GM21723 (cell line): Measurements from ENCODE around the gene ACOXL.
A peak's percentile ranks its signal among the peaks of the same experiment; 100 is the strongest.
"Not testable (repeated sequence)": the region's sequence is repeated elsewhere in the genome, so short reads cannot be mapped to it uniquely, and the experiment has no call there.

Experiments
- ATAC-seq: cut with Tn5 transposase; IDR thresholded peaks from one replicate; pipeline ENCODE4 v1.9.1; 2021; ENCODE audit warnings: mild to moderate bottlenecking, moderate library complexity; ENCODE audit not compliant: unreplicated experiment

ACOXL gene

DNA sequence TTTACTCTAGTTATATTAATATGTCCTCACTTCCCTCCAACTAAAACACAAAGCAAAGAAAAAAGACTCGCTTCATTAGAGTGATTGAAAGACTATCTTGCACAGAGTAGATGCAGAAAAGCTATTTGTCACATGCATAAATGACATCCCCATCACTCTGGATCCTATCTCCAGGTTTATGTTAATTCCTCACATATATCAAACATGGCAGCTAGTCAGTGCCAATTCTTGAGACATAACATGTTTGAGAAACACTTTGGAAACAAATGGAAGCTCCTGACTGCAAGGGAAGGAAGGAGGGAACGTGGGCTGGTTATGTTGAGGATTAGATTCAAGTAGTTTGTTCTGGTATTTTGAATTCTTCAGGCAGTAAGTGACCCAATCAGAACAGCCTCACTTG lies 298.6 kb downstream of the ACOXL start:
- ATAC-seq: peak; percentile 12

DNA sequence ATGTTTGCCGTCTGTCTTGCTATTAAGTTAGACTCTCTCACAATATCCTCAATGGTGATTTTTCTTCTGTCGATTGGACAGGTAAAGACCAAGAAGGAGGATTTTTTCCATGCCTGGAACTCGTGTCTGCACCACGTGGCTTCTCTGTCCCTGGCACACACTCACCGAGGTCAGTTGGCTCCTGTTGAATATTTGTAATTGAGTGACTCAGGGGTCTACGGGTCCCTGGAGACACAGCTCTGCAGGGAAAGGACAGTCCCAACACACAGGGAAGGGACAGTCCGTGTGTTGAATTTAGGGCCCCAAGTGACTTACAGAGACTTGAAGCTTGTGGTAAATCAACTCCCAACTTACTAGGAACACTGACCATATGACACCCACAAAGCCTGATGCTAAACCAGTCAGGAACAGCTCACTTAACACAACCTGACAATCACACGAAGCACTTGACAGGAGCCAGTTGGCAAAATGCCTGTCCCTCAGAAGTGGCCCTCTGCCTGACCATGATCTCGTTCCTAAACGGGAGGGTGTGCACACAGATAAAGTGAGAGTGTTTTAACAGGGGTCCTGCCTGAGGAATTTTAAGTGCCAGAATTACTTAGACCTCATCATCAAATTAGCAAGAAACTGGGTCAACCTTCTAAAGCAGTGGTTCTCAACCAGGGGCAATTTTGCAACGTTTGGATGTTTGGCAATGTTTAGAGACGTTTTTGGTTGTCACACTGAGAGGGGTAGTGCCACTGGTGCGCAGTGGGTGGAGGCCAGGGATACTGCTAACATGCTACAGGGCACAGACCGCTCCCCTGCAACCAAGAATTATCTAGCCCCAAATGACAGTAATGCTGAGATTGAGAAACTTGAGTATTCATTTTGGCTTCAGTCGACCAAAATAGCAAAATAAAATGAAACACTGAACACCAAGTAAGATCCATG lies 299.4 kb downstream of the ACOXL start:
- ATAC-seq: no peak

DNA sequence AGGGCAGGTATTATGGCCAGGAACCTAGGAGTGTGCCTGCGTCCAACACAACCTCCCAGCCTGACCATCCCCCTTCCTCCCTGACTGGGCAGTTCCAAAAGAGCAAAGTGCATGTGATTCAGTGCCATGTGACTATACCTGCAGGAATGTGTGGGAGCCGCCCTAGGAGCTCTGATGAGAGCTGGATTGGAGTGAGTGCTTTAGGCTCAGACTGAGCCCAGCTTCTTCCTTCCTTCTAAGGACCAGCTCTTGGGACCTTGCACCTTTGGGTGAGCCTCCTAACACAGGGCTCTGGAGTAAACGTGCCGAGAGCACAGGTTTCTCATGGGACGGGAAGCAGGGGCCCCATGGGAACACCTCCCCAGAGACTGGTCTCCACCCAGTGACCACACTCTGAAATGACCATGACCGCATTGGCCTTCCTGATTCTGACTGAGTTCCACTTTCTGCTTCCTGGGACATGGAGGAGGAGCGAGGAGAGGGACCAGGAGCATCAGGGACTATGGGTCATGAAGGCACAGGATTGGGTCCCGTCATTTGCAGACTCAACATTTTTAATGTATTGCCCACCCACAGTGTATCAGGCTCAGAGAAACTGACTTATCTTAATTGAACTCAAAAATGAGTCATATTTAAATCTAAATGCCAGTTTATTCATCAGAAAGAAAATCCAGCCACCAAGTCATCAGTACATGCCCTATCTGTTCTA lies 300.5 kb downstream of the ACOXL start:
- ATAC-seq: no peak

DNA sequence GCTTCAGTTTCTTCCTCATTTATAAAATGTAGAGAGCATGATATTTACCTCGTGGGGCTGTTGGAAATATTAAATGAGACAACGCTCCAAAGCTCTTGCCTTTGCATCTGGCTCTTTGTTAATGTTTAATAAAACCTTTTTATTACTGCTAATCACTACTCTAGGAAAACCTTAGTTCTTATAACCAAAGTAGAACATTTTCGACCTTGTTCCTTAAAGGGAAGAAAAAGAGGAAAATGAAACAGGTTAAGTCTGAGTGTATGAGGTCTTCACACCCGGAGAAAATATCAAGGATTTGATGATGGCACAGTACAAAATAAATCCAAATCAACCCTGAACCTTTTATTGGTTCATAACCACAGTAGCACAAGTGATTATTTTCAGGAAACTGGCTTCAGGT lies 301.8 kb downstream of the ACOXL start:
- ATAC-seq: no peak

DNA sequence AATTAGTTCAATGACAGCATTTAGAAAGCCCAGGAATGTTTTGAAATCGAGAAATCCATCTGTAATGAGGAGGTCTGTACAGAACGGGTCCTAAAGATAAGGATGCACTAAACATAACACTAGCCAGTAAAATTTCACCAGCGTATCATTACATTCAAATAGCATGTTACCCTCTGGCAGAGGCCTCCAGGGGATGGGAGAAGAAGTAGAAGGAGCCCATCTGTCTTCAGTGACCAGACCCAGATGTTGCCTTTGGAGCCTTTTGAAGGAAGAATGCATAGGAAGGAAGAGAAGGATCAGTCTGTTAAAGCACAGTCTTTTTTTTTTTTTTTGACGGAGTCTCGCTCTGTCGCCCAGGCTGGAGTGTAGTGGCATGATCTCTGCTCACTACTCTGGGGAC lies 302.2 kb downstream of the ACOXL start:
- ATAC-seq: no peak

DNA sequence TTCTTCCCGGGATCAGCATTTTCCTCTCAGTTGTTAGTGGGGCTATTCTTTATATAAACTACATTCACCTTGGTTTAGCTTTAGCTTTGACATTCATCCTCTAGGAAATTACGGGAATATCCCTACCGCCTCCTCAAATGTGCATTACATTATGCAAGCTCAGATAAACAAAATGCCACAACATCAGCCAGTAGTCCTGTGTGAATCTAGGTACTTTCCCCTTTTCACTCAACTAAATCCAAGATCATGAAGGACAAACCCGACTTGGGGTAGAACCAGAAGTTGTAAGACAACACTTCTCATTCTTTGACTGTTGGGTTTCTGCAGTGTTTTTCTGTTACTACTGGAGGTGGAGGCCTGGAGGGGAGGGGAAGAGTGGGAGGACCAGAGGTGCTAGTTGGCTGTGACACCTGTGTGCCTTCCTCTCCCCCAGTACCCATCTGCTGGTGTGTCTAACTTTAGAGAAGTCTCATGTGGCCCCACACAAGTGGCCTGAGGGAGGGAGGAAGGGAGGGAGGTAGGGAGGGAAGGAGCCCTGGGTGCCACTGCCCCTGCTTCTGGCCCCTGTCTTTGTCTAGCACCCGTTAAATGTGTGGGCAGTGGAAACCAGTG lies 303.6 kb downstream of the ACOXL start:
- ATAC-seq: peak; percentile 49

DNA sequence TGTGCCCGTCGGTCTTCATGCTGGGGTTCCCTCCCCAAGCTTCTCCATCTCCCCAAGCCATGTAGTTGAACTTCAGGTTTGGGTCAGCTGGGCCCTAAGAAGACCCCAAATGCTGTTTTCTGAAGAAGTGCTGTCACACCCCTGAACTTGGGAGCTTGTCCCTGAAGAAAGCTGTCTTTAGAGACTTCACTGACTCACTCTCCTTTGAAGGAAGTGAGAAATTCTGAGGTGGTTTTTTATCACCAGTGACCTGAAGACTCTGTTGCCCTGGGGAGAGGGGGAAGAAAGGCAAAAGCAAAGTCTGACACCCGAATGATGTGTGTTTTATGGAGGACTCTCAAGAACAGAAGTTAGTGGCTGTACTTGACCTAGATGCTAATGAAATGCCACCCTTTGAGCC lies 304.8 kb downstream of the ACOXL start:
- ATAC-seq: peak; percentile 55

DNA sequence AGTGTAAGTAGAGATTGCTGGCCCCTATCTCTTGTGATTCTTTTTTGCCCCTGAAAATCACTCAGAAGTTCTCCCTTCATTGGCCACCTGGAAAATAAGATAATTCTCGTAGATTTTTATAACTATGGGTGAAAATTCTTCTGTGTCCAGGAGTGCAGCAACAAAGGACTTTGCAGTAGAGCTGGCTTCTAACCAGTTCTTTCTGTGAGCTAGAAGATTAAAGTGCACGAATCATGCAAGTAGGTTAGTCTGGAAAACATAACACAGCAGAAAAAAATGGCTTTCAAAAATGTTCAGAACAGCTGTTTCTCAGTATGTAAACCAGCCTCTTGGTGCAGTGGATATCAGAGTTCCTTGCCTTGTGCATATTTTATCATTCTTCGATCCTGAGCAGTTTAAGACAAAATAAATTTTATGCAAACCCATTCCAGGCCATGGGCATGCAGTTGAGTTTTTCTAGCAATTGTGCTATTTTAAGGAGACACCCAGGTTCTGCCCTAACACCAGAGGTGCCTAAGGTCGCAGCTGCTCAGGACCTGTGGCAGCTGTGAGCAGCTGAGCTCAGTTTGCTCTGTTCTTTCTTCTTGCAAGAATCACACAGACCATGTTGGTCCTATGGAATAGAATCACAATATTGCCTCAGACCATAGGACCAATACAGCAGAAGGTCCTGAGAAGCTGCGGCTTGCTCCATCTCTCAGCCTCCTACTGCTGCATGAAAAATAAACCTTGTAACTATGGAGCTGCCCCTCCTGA lies 307.4 kb downstream of the ACOXL start:
- no peak for ATAC-seq

DNA sequence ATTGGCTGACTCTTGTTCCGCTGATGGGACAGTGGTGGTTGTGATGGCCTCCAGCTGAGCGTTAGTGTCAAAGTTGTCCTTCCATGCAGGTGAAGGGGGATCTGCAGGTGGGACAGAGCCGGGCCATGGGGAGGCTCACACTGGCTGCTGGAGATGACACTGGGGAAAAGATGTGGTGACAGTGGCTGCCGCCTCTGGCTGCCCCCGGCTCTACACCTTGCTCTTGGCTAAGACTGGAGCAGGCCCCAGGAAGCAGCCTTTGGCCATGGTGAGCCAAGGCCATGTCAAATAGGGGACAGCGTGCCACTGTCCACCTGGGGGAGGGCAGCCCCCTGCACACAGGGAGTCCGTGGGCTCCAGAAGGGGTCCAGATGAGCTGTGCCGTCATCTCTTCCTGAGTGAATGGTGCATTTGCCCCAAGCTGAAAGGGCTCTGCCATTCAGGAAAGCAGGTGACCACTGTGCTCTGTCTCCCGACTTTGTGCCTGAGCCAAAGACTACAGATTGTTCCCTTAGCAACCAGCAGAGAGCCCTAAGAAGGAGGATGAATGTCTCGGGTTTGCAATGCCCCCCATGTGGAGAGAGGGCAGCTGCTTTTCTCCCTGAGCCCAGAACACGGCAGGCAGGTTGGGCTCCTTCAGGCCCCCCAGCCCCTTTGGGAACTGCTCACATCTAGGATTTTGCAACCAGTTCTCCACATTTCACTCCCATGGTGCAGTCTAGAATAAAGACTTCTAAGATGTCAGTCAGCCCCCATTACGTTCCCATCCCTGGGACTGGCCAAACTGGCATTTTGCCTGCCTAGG lies 309.2 kb downstream of the ACOXL start:
- no peak for ATAC-seq

DNA sequence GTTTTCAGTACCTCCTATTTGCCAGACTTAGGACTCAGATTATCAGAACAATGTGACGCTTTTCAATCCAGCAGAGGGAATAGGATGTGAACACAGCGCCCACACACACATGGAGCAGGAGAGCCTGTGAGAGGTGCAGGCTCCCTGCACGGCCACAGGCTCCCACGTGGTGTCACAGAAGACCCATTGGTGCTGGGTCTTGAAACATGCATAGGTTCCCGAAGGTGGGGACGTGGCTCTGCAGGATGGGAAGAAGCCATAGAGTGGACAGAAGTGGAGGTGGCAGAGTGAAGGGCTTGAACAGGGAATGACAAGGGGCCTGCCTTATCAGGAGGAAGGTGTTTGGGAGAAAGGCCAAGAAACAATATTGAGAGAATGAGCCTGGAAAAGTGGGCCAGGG lies 309.9 kb downstream of the ACOXL start:
- ATAC-seq: no peak

DNA sequence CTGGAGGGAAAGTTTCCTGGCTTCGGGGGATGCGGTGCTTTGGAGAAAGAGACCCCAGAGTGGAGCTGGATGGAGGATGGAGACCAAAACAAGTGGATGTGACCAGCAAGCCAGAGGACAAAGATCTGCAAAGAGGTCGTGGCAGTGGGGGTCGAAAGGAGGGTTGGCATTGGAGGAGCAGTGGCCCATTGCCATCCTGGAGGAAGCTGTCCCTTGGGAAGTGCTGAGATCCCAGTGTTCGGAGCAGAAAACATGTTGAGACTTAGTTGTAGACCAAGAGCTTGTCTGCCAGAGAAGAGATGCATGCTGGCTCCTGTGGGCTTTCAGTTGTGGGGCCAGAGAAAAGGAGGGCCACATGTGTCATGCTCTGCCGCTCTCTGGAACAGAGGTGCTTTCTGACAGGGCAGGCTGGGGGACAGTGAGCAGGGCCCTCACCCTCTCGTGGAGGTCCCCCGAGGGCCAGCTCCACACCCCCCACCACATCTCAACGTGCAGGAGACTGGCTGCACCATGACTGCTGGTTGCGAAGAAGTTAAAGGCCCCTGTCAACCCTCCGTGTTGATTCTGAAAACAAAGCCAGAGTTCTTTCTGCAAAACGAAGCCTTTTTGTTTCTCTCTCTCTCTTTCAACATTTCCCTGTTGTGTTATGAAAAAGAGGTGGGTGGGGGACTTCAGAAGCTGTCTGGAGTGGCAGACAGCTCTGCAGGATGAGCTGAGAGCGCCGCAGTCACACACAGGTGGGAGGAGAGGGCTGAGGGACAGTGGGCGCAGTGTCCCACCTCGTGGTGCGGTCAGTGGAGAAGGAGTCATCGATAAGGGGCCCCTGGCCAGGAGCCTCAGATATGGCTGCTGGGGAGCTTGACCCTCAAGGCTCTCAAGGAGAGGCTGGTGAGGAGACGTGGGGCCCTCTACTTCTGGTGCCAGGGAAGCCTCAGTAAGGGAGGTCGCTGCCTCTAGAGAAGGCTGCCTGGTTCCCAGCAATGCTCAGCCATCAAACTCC lies 310.7 kb downstream of the ACOXL start:
- peak; percentile 70 for ATAC-seq

DNA sequence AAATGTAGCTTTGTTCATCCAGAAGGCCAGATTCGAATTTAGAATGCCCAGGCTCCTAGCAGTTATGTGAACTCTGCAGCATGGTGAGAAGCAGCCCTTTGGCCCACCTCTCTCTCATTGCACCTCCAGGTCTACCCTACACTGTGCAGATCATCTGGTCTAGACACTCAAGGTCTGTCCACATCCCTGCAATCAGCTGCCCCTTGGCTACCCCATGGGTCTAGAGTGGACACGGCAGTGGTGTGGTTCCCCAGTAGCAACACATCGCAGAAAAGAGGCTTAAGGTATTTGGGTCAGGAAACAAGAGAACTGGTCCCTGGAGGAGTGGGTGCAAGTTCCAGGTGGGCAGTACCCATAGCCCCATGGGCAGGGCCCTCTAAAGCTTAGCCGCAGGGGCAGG lies 311.7 kb downstream of the ACOXL start:
- ATAC-seq: no peak

DNA sequence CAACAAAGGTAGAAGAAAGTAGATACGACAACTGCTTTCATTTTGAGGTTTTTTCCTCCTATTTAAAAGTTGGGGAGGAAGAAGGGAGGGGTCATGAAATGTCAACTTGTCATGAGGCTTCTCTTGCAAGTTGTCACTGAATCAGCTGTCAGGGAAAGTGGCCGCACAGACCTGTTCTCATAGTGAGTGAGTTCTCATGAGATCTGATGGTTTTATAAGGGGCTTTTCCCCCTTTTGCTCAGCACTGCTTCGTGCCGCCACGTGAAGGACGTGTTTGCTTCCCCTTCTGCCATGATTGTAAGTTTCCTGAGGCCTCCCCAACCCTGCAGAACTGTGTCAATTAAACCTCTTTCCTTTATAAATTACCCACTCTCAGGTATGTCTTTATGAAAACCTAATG lies 312.9 kb downstream of the ACOXL start:
- ATAC-seq: not testable (repeated sequence)

DNA sequence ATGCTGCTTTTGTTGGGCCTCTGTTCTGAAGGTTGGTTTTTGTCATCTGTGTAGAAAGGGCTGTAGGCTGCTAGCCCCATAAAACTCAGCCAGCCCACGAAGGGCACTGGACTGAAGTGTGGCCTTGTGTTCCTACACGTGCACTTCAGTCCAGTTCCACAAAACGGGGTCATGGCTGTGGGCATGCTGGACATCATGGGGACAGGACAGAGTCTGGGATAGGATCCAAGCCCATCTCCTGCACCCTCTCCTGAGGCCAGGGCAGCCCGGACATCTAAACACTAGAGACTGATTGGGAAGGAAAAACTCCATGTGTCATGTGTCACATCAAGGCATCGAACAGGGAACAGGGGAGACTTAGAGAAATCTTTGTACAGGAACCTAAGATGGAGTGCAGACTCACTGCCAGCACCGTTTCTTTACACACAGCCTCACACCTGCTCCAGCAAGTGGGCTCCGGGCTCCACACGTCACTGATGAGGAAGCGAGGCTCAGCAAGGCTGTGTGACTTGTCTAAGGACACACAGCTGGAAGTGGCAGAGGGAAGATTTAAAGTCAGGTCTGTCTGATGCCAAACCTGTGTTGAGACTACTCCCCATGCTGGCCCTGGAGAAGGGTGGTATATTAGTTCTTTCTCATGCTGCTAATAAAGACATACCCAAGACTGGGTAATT lies 313.5 kb downstream of the ACOXL start:
- ATAC-seq: no peak

DNA sequence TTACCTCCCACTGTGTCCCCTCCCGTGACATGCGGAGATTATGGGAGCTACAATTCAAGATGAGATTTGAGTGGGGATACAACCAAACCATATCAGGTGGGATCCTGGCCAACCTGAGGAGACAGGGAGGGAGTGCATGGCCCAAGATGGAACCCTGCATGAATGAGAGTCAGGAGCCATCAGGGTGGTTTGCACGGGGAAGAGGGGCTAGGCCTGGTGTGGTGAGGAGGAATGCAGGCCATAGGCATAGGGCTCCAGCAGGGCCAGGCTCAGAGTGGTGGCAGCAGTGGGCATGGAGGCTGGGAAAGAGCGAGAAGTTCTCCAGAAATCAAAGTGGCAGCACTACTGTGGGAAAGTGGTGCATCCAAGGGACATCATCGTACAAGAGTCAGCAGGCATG lies 314.3 kb downstream of the ACOXL start:
- no peak for ATAC-seq

DNA sequence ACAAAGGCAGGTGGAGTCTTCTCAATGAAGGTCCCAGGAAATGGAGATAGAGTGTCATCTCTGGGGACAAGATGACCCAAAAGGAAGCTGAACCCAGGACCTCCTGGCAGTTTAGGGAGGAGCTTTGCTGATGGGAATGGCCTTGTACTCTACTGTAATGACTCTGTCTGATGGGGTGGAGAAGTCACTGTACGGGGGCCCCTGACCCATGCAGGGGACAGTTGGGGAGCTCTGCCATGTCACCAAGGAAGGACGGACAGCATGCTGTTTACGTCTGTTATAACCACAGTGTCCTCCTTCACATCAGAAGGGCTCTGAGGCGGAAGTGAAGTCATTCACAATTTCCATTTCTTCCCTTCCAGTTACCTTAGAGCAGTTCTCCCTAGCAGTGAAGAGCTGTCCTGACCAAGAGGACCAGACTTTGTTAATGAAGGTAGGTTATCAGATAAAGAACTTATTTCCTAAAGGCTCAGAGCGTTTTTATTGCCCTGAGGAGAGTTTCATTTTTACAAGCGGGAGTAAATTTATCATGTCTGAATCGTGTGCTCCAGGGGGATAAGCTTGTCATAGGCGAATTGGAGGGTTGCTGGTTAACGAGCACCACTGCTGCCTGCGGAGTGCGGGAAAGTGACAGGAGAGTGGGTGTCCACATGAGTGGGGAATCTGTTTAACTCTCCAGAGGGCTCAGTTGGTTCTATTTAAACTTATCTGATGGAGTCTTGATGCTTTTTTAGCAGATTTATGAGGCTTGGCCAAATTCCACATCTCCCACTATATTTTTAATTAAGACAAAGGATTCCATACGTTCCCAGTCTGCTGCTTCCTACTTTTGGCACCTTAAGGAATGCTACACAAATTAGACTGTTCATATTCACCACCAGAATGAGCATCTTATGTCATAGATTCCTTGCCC lies 316.7 kb downstream of the ACOXL start:
- no peak for ATAC-seq
